Measurements from ENCODE around the gene VPS72.
A peak's percentile ranks its signal among the peaks of the same experiment; 100 is the strongest.
"Not testable (repeated sequence)": the region's sequence is repeated elsewhere in the genome, so short reads cannot be mapped to it uniquely, and the experiment has no call there.

Gene VPS72

DNA sequence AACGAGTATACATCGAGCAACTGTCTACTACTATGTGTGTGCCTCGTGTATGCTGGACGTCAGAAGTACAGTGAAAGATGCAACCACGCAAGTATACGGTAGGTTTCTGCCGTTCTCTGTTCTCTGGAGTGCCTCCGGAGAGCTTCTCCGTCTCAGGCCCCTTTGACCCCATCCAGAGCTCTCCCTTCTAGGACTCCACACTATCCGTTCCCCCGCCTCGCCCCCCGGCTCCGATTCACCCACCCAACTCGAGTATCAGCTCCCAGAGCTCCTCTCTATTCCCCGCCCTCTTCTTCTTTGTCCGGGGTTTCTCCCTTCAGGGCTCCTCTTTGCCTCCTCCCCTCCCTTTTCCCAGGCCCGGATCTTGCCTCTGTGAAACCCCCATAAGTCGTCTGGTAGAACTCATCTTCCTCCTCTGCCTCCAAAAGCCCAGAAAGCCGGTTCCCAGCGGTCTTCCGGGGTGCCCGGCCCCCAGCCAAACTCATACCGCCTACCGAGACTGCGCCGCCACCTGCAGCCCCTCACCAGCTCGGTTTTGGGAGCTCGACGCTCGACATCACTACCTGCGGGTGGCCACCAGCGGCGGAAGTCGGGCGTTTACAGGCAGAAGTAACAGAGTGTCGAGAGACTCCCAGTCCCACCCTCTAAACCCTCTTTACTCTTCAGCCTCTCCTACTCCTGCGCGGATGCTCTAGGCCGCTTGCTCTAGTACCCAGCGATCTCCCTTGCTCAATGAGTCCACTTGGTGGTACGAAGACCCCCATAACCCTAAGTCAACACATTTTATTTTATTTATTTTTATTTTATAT lies at the start of gene VPS72:
TSS of gene VPS72 (minus strand) at position 561 of the 809 bp plus-strand sequence. CDS start at position 485, 76 bp downstream.
- DNase-seq = peak; percentile 87

- no peak for DNase-seq
These were observed 48.4 kb upstream of the VPS72 start for GRCh38 chr1:151238467-151238739.

- no peak for DNase-seq
These were observed 47.9 kb upstream of the VPS72 start for GRCh38 chr1:151237678-151238466.

GRCh38 chr1:151235235-151235634 lies 45.2 kb upstream of the VPS72 start:
- no peak for DNase-seq

DNA sequence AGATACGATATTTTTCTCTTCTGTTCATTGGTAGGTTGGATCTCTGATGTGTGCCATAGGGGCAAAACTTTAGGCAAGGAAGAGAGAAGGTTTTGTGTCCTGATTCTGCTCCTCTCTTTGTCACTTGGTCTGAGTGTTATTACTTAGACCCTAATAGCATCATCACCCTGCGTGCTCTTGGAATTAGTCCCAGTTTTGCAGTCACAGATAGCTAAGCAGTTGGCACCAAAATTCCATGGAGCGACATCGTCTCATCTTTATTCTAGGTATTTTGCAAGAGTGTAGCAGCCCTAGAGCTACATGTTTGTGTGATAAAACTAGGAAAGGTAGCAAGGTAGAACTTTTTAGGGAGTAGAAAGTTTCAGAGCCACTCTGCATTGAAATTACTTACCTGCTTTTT lies 32.1 kb upstream of the VPS72 start:
- DNase-seq = no peak

GRCh38 chr1:151221616-151222015 lies 31.6 kb upstream of the VPS72 start:
- no peak for DNase-seq

DNA sequence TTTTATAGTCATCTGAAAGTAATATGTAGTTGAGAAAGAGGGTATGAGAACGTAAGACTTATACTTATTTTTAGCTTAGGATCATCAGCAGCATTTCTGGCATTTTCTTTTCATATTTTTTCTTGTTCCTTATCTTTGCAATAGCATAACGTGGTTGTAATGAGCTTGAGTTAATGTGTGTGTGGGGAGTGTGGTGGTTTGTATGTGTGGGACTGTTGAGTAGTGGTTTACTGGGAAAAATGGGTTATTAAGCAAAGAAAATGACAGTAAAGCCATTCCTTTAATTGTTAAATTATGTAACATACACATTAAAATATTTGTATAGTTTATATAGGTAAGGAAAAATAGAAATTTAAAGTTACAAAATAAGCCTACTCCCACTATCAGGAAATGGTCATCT lies 23.6 kb upstream of the VPS72 start:
- DNase-seq = no peak

DNA sequence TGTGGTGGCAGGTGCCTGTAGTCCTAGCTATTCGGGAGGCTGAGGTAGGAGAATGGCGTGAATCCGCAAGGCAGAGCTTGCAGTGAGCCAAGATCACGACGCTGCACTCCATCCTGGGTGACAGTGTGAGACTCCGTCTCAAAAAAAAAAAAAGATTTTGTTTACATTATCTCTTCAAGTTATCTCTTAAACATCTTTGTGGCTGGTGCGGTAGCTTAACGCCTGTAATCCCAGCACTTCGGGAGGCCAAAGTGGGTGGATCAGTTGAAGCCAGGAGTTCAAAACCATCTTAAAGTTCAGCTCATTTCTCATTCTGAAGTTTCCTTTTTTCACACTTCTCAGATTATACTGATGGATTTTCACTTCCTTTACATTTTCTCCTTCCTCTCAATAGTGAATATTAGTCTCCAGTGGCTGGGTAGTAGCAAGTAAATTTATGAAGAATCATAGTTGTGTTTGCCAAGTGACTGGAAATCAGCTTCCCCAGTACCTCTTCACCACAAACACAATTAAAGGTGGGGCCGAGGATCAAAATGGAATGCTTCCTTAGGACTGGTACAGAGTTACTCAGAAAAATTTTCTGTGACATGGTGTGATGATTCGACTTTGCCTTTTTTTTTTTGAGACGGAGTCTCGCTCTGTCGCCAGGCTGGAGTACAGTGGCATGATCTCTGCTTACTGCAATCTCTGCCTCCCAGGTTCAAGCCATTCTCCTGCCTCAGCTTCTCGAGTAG lies 22.1 kb upstream of the VPS72 start:
- DNase-seq = peak; percentile 5

DNA sequence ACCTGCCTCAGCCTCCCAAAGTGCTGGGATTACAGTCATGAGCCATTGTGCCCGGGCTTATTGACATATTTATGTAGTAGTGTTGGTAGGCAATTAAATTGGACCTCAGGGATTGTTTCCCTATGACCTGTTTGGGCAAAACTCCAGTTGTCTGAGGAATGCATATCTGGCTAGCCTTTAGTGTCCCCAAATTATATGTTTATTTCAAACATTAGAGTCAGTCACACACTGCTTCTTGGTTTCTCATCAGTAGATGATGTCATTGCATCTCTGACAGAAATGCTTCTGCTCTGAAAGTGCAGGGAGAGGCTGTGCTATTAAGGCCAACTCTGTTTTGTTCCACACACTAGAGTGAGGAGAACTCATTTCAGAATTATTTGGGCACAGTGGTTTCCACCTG lies 20.8 kb upstream of the VPS72 start:
- DNase-seq = no peak

GRCh38 chr1:151205381-151205965 lies 15.5 kb upstream of the VPS72 start:
- not testable (repeated sequence) for DNase-seq

- peak; percentile 14 for DNase-seq
These were observed 10.0 kb upstream of the VPS72 start for GRCh38 chr1:151199873-151200581.

- peak; percentile 99 for DNase-seq
These were observed 8.5 kb upstream of the VPS72 start, which contains the start of gene PIP5K1A for GRCh38 chr1:151198254-151199127. Gene PIP5K1A (plus strand): TSS chr1:151198552. CDS start chr1:151198997, 445 bp downstream.

GRCh38 chr1:151197863-151198253 lies 7.9 kb upstream of the VPS72 start:
- no peak for DNase-seq

DNA sequence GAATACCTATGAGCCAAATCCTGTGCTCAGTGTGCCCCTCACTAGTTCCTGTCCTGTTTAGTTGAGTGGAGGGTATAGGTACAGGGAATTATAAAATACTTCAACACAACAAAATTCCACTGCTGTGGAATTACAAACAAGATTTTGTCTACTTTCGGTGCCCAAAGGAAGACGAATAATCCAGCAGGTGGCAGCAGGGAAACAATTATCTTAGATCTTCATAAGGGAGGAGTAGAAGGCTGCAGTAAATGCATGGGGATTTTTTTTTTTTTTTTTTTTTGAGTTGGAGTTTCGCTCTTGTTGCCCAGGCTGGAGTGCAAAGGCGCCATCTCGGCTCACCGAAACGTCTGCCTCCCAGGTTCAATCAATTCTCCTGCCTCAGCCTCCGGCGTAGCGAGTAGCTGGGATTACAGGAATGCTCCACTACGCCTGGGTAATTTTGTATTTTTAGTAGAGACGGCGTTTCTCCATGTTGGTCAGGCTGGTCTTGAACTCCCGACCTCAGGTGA lies 6.3 kb upstream of the VPS72 start:
- DNase-seq = peak; percentile 74

GRCh38 chr1:151194894-151195594 lies 5.0 kb upstream of the VPS72 start:
- not testable (repeated sequence) for DNase-seq

DNA sequence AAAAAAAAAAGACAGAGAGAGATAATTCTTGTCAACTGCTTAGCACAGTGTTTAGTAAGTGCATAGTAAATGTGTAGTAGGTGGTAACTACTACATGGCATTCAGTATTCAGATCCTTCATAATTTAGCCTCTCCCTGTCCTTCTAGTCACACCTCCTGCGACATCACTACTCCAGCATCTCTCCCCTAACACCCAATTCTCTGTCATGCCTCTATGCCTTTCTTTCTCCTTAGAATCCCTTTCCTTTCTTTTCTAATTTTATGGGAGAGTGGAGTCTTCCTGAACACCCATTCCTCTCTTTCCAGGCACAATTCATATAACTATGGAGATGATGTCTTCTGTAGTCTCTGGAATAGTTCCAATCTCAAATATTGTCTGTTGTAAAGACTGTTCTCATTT lies 3.9 kb upstream of the VPS72 start:
- no peak for DNase-seq

GRCh38 chr1:151193304-151193703 lies 3.3 kb upstream of the VPS72 start:
- no peak for DNase-seq

DNA sequence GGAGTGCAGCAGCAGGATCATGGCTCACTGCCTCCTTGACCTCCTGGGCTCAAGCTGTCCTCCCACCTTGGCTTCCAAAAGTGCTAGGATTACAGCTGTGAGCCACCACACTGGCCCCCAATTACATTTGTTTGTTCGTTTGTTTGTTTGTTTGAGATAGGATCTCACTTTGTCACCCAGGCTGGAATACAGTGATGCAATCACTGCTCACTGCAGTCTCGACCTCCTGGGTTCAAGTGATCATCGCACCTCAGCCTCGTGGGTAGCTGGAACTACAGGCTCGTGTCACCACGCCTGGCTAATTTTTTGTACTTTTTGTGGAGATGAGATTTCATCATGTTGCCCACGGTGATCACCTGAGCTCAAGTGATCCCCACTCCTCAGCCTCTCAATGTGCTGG lies 2.0 kb upstream of the VPS72 start:
- DNase-seq = no peak

DNA sequence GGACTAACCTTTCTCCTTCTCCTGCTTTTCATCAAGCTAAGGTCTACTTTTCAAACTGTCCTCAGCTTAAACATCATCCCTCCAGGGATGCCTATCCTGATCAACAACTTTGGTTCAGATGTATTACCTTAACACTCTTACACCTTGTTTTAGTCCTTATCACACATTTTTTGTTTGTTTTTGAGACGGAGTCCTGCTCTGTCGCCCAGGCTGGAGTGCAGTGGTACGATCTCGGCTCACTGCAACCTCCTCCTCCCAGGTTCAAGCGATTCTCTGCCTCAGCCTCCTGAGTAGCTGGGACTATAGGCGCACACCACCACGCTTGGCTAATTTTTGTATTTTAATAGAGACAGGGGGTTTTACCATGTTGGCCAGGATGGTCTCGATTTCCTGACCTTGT lies 1.3 kb downstream of the VPS72 start:
- DNase-seq = not testable (repeated sequence)

- no peak for DNase-seq
These were observed 2.8 kb downstream of the VPS72 start for GRCh38 chr1:151187205-151187604.

- DNase-seq = no peak
These were observed 5.8 kb downstream of the VPS72 start for GRCh38 chr1:151184211-151184610.

Data from CD4-positive, alpha-beta T cell treated with Interleukin-10 for 1 hour (primary cell).